ENCODE results near the gene ABHD17B.

- no peak for TF ChIP-seq CTCF (IDR thresholded peaks at IDR 0.05)
- TF ChIP-seq POLR2A (IDR thresholded peaks at IDR 0.05) = no peak
Measured at GRCh38 chr9:71937898-71938297, 26.9 kb upstream of the ABHD17B start.

Data from adrenal gland (tissue), 5 donors.